Cardiac muscle cell (in vitro differentiated cells and primary cell): Measurements from ENCODE around the gene S100A16. TPM values are rescaled to one million over a fixed set of nuclear protein-coding genes. Genes with fewer than 3 reads are reported as not detected.

Experiments
- DNase-seq, 2 donors: peaks; one replicate each; pipeline versions ENCODE4 v3.0.0 to v3.0.0-alpha.2; 2010 to 2017; ENCODE audit warnings: low read depth in 1 of 2, low spot score in 1 of 2
- H3K27ac ChIP-seq: fragments of 200-600 bp; sonication (generic); 2 replicates; pipeline ENCODE4 v1.5.1; 2016
- H3K27me3 ChIP-seq: fragments of 200-600 bp; sonication (generic); 2 replicates; pipeline ENCODE4 v1.6.0; 2016; ENCODE audit warnings: control low read depth
- H3K36me3 ChIP-seq: fragments of 200-600 bp; sonication (generic); 2 replicates; pipeline ENCODE4 v1.5.1; 2016; ENCODE audit warnings: control low read depth
- H3K4me1 ChIP-seq: fragments of 200-600 bp; sonication (generic); 2 replicates; pipeline ENCODE4 v1.8.1; 2017; ENCODE audit warnings: low read depth, mild to moderate bottlenecking, mixed run types
- H3K4me3 ChIP-seq: fragments of 200-600 bp; sonication (generic); 2 replicates; pipeline ENCODE4 v1.5.1; 2016; ENCODE audit warnings: mild to moderate bottlenecking
- H3K9me3 ChIP-seq: fragments of 200-600 bp; sonication (generic); 2 replicates; pipeline ENCODE4 v1.5.1; 2017; ENCODE audit warnings: low read depth, mild to moderate bottlenecking, control low read depth
- polyA plus RNA-seq: library from polyadenylated mRNA; unstranded; fragments of >200 nt; fragmentation: Nextera tagmentation; extraction: Ambion mirVana; gene quantifications from 2 replicates; pipeline ENCODE4 v1.2.1, GENCODE V29; 2016
- total RNA-seq: library from RNA; depleted of rRNA; stranded (reverse); fragments of >200 nt; gene quantifications from 2 replicates; pipeline ENCODE4 v1.2.3, GENCODE V29; 2016
- TF ChIP-seq, protein P1 (sequence below): IDR thresholded peaks from 2 replicates; pipeline ENCODE4 v1.5.1; 2012; ENCODE audit warnings: low read depth, mild to moderate bottlenecking, low read length

Gene S100A16
- total and polyA plus RNA-seq, 2 experiments from 2014 or later = 59.7 to 110 TPM

DNA sequence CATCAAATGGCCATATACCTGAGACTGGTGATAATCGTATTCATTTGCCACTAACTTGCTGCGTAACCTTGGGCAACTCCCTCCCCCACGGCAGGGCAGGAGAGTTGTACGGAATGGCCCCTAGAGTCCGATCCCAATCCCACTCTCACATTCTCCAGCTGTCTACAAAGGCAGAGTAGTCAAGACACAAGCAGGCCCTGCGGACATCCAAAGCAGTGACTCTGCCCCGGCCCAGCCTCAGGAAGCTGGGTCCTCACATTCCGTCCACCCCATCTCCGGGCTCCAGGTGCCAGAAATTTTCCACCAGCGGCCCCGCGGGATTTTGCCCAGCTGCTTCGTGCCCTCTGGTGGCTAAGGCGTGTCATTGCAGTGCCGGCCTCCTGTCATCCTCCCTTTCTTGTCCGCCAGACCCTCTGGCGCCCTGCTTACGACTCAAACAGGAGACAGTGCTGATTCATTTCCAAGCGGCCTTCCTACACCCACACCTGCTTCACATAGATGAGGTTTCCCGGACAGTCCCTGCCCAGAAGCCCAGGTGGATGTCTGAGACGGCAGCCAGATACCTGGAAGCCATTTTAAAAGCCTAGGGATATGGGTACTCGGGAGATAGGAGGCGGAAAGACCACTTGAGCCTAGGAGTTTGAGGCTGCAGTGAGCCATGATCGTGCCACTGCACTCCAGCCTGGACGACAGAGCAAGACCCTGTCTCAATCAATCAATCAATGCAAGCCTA lies 44.4 kb downstream of the S100A16 start:
- TF ChIP-seq, protein P1, sequence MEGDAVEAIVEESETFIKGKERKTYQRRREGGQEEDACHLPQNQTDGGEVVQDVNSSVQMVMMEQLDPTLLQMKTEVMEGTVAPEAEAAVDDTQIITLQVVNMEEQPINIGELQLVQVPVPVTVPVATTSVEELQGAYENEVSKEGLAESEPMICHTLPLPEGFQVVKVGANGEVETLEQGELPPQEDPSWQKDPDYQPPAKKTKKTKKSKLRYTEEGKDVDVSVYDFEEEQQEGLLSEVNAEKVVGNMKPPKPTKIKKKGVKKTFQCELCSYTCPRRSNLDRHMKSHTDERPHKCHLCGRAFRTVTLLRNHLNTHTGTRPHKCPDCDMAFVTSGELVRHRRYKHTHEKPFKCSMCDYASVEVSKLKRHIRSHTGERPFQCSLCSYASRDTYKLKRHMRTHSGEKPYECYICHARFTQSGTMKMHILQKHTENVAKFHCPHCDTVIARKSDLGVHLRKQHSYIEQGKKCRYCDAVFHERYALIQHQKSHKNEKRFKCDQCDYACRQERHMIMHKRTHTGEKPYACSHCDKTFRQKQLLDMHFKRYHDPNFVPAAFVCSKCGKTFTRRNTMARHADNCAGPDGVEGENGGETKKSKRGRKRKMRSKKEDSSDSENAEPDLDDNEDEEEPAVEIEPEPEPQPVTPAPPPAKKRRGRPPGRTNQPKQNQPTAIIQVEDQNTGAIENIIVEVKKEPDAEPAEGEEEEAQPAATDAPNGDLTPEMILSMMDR = peak; percentile 99

GRCh38 chr1:153567621-153568366 lies 45.1 kb downstream of the S100A16 start:
- no peaks in the 10 kb centered on the region for H3K9me3 ChIP-seq
- TF ChIP-seq, protein P1 = no peak
- no peaks in the 10 kb centered on the region for H3K36me3 ChIP-seq
- H3K4me3 ChIP-seq = no peak overlapping the region
- H3K27ac ChIP-seq = no peak overlapping the region
- no peaks in the 10 kb centered on the region for H3K27me3 ChIP-seq
- peaks cover 30% of the 10 kb centered on the region for H3K4me1 ChIP-seq
- DNase-seq = no peak

More for the DNA sequence above, 44.4 kb downstream of the S100A16 start:
- peak overlapping the region; percentile 55 for H3K27ac ChIP-seq
- no peak overlapping the region for H3K4me3 ChIP-seq
- peaks cover 37% of the 10 kb centered on the region for H3K4me1 ChIP-seq
- peak; percentile 90 to 92 for DNase-seq
- H3K9me3 ChIP-seq = no peaks in the 10 kb centered on the region
- H3K27me3 ChIP-seq = no peaks in the 10 kb centered on the region
- H3K36me3 ChIP-seq = no peaks in the 10 kb centered on the region

- Histone ChIP-seq H3K9me3 (no peaks in the 10 kb centered on the region), H3K27ac (peak overlapping the region; percentile 21), H3K27me3 (no peaks in the 10 kb centered on the region), H3K4me3 (no peak overlapping the region), H3K36me3 (no peaks in the 10 kb centered on the region), H3K4me1 (peaks cover 28% of the 10 kb centered on the region)
- TF ChIP-seq, protein P1 = no peak
- peak; percentile 49 to 98 for DNase-seq
Measured at GRCh38 chr1:153566414-153567371, 46.2 kb downstream of the S100A16 start.

- Histone ChIP-seq H3K4me3 (no peak within 1 kb of the TSS), H3K27me3 (no peaks in the 10 kb centered on the region), H3K27ac (peak within 1 kb of the TSS; percentile 21), H3K4me1 (peaks cover 28% of the 10 kb centered on the region), H3K9me3 (no peaks in the 10 kb centered on the region), H3K36me3 (no peaks in the 10 kb centered on the region)
- TF ChIP-seq, protein P1 = no peak
- DNase-seq = peak in 1 of 2 donors; percentile 86
Measured at GRCh38 chr1:153565529-153566374, 47.2 kb downstream of the S100A16 start, which contains the start of gene S100A2. S100A2 (minus strand) TSS chr1:153565844; CDS start chr1:153563877, 1,967 bp downstream.
